SJSA1 (cell line): ENCODE measurements around the gene UBE3D. TPM values are rescaled to one million over a fixed set of nuclear protein-coding genes. Genes with fewer than 3 reads are reported as not detected.
"Not testable (repeated sequence)": the region's sequence is repeated elsewhere in the genome, so short reads cannot be mapped to it uniquely, and the experiment has no call there.

ENCODE experiments used
- DNase-seq, 2 experiments: peaks; one replicate each; pipeline ENCODE4 v3.0.0-alpha.2; 2015 to 2020; ENCODE audit warnings: low spot score in 2 of 2, low read depth in 1 of 2
- H3K27ac ChIP-seq: fragments of 250-450 bp; sonication (Bioruptor Pico); 2 replicates; pipeline ENCODE4 v1.5.1; 2020; ENCODE audit warnings: mild to moderate bottlenecking, moderate library complexity
- H3K27me3 ChIP-seq: fragments of 250-450 bp; sonication (Bioruptor Pico); replicated peaks from 2 replicates; pipeline ENCODE4 v1.5.1; 2020; ENCODE audit warnings: mild to moderate bottlenecking, moderate library complexity
- H3K36me3 ChIP-seq: fragments of 250-450 bp; sonication (Bioruptor Pico); 2 replicates; pipeline ENCODE4 v1.5.1; 2020; ENCODE audit warnings: mild to moderate bottlenecking
- H3K4me1 ChIP-seq: fragments of 250-450 bp; sonication (Bioruptor Pico); replicated peaks from 2 replicates; pipeline ENCODE4 v1.6.1; 2021; ENCODE audit warnings: mild to moderate bottlenecking
- H3K4me3 ChIP-seq: fragments of 250-450 bp; sonication (Bioruptor Pico); 2 replicates; pipeline ENCODE4 v1.5.1; 2020; ENCODE audit warnings: mild to moderate bottlenecking
- H3K9me3 ChIP-seq: fragments of 250-450 bp; sonication (Bioruptor Pico); replicated peaks from 2 replicates; pipeline ENCODE4 v1.5.1; 2020; ENCODE audit warnings: mild to moderate bottlenecking
- total RNA-seq: library from RNA; depleted of rRNA; stranded (reverse); fragments of >200 nt; shearing (Covaris generic); gene quantifications from 2 replicates; pipeline ENCODE4 v1.2.3, GENCODE V29; 2014; rRNA removed

Gene UBE3D
- total RNA-seq, 1 experiment from 2014 or later = 6.9 TPM

GRCh38 chr6:82852904-82853303 lies 212.7 kb downstream of the UBE3D start:
- not testable (repeated sequence) for H3K36me3 ChIP-seq, H3K27me3 ChIP-seq, DNase-seq, H3K9me3 ChIP-seq, H3K27ac ChIP-seq, H3K4me1 ChIP-seq, H3K4me3 ChIP-seq

DNA sequence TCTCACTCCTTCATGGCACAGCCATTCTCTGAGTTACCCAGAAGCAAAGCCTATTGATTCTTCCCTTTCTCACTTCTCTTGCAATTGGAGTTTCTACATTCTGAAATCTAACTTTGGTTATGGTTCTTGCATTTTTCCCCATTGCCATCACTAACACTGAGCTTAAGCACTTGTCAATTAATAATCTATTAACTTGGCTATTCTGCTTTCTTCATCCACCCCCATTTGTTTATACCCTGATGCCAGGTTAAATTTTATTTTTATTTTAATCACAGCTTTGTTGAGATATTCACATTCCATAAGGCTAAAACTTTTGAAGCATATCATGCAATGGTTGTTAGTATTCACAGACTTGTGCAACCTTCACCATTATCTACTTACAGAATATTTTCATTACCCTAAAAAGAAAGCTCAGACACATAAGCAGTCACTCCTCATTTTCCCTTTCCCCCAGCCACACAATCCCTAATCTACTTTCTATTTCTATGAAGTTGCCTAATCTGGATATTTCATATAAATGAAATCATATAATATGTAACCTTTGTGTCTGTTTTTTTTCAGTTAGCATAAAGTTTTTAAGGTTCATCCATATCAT lies 222.3 kb downstream of the UBE3D start:
- no peak for DNase-seq
- Histone ChIP-seq H3K4me3 (no peak overlapping the region), H3K27me3 (no peaks in the 10 kb centered on the region), H3K9me3 (no peaks in the 10 kb centered on the region), H3K36me3 (no peaks in the 10 kb centered on the region), H3K4me1 (peaks cover 24% of the 10 kb centered on the region), H3K27ac (peak overlapping the region; percentile 25)

DNA sequence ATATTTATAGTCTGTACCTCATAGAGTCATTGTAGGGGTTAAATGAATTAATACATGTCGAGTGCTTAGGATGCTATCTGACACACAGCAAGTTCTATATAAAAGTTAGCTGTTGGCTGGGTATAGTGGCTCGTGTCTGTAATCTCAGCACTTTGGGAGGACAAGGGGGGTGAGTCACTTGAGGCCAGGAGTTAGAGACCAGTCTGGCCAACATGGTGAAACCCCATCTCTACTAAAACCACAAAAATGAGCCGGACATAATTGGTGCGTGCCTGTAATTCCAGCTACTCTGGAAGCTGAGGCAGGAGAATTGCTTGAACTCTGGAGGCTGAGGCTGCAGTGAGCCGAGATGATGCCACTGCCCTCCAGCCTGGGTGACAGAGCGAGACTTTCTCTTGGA lies 222.9 kb downstream of the UBE3D start:
- no peak overlapping the region for H3K4me3 ChIP-seq
- H3K27me3 ChIP-seq = no peaks in the 10 kb centered on the region
- no peaks in the 10 kb centered on the region for H3K36me3 ChIP-seq
- peak overlapping the region; percentile 25 for H3K27ac ChIP-seq
- peaks cover 24% of the 10 kb centered on the region for H3K4me1 ChIP-seq
- H3K9me3 ChIP-seq = no peaks in the 10 kb centered on the region
- DNase-seq = peak; percentile 76 to 81

Other genes with a start within 250 kb of the UBE3D start
- 13.9 and 15.9 TPM in 2 replicates for gene DOP1A, start 1.8 kb upstream of the UBE3D start, total RNA-seq
- gene PGM3, start 127.4 kb upstream of the UBE3D start, total RNA-seq = 51.1 and 65.3 TPM in 2 replicates
- 0.60 and 1.7 TPM in 2 replicates for gene RWDD2A, start 127.5 kb upstream of the UBE3D start, total RNA-seq